ENCODE results near the gene MNS1. TPM values are rescaled to one million over a fixed set of nuclear protein-coding genes. Genes with fewer than 3 reads are reported as not detected.
"Not testable (repeated sequence)": the region's sequence is repeated elsewhere in the genome, so short reads cannot be mapped to it uniquely, and the experiment has no call there.

Gene MNS1
- total RNA-seq: 5.1 TPM
- polyA plus RNA-seq (ENCODE audit: insufficient read depth in 1 of 8, insufficient read length in 8 of 8, low replicate concordance in 1 of 8): 1 to 10 TPM; 6.2 to 9.3 (median 7.7) TPM
- long read RNA-seq, donor 1, partial matches to known transcripts: 0 of 1 reads
- long read RNA-seq, donor 1, other reads (novel, unspliced or antisense): 0 of 1 reads
- long read RNA-seq, donor 2, partial matches to known transcripts: 0 of 1 reads
- long read RNA-seq, donor 2, other reads (novel, unspliced or antisense): 0 of 1 reads
- long read RNA-seq, donor 3: 0 reads
- long read RNA-seq, donor 4: 0 reads
- long read RNA-seq, donor 5, partial matches to known transcripts: 12 of 16 reads
- long read RNA-seq, donor 5, other reads (novel, unspliced or antisense): 0 of 16 reads
- long read RNA-seq, donor 6: 0 reads
- long read RNA-seq, donor 7, partial matches to known transcripts: 7 of 8 reads
- long read RNA-seq, donor 7, other reads (novel, unspliced or antisense): 0 of 8 reads
- long read RNA-seq, donor 8, partial matches to known transcripts: 6 of 8 reads
- long read RNA-seq, donor 8, other reads (novel, unspliced or antisense): 0 of 8 reads
- long read RNA-seq, donor 9, partial matches to known transcripts: 0 of 1 reads
- long read RNA-seq, donor 9, other reads (novel, unspliced or antisense): 0 of 1 reads
- long read RNA-seq, donor 10, partial matches to known transcripts: 5 of 7 reads
- long read RNA-seq, donor 10, other reads (novel, unspliced or antisense): 0 of 7 reads
- long read RNA-seq, donor 11: 0 reads

- peaks cover 3% of the 10 kb centered on the region for H3K4me1 ChIP-seq (ENCODE audit: control insufficient read depth, insufficient read depth, low read length)
- DNase-seq: peak; percentile 99
- no peaks in the 10 kb centered on the region for H3K9me3 ChIP-seq (replicated peaks; ENCODE audit: control insufficient read depth, low read depth, low read length)
- no peaks in the 10 kb centered on the region for H3K36me3 ChIP-seq (ENCODE audit: control insufficient read depth, insufficient read depth, low read length)
- H3K27me3 ChIP-seq (ENCODE audit: control insufficient read depth, insufficient read depth, low read length): peaks cover 4% of the 10 kb centered on the region
- peak within 1 kb of the TSS; percentile 65 for H3K27ac ChIP-seq (ENCODE audit: low read length)
- H3K4me3 ChIP-seq (ENCODE audit: low read length): peak within 1 kb of the TSS; percentile 91
- WGBS (ENCODE audit: insufficient coverage): 6% methylated on average over 36 of the region's 38 CpGs
Observed at GRCh38 chr15:56464893-56465520, at the start of gene MNS1. Gene MNS1 (minus strand): TSS chr15:56465137. CDS start chr15:56464972, 165 bp downstream.

GRCh38 chr15:56496635-56497034, 31.7 kb upstream of the MNS1 start:
- DNase-seq: peak; percentile 83
- Histone ChIP-seq H3K27ac (ENCODE audit: low read length) (no peak overlapping the region), H3K36me3 (ENCODE audit: control insufficient read depth, insufficient read depth, low read length) (no peaks in the 10 kb centered on the region), H3K4me3 (ENCODE audit: low read length) (no peak overlapping the region), H3K9me3 (replicated peaks; ENCODE audit: control insufficient read depth, low read depth, low read length) (no peaks in the 10 kb centered on the region), H3K27me3 (ENCODE audit: control insufficient read depth, insufficient read depth, low read length) (no peaks in the 10 kb centered on the region), H3K4me1 (ENCODE audit: control insufficient read depth, insufficient read depth, low read length) (no peaks in the 10 kb centered on the region)
- WGBS (ENCODE audit: insufficient coverage): 50% methylated on average over 4 of the region's 7 CpGs

- no peak for DNase-seq
- no peaks in the 10 kb centered on the region for H3K4me1 ChIP-seq (ENCODE audit: control insufficient read depth, insufficient read depth, low read length)
- 69% methylated on average over 3 of the region's 3 CpGs for WGBS (ENCODE audit: insufficient coverage)
- no peak overlapping the region for H3K27ac ChIP-seq (ENCODE audit: low read length)
- H3K9me3 ChIP-seq (replicated peaks; ENCODE audit: control insufficient read depth, low read depth, low read length): no peaks in the 10 kb centered on the region
- no peaks in the 10 kb centered on the region for H3K36me3 ChIP-seq (ENCODE audit: control insufficient read depth, insufficient read depth, low read length)
- H3K27me3 ChIP-seq (ENCODE audit: control insufficient read depth, insufficient read depth, low read length): no peaks in the 10 kb centered on the region
- no peak overlapping the region for H3K4me3 ChIP-seq (ENCODE audit: low read length)
Observed at GRCh38 chr15:56495533-56495932, 30.6 kb upstream of the MNS1 start.

GRCh38 chr15:56495053-56495452, 30.1 kb upstream of the MNS1 start:
- H3K4me3 ChIP-seq (ENCODE audit: low read length): no peak overlapping the region
- H3K9me3 ChIP-seq (replicated peaks; ENCODE audit: control insufficient read depth, low read depth, low read length): no peaks in the 10 kb centered on the region
- no peak overlapping the region for H3K27ac ChIP-seq (ENCODE audit: low read length)
- WGBS (ENCODE audit: insufficient coverage): 20% methylated on average over 1 of the region's 3 CpGs
- no peaks in the 10 kb centered on the region for H3K36me3 ChIP-seq (ENCODE audit: control insufficient read depth, insufficient read depth, low read length)
- no peaks in the 10 kb centered on the region for H3K4me1 ChIP-seq (ENCODE audit: control insufficient read depth, insufficient read depth, low read length)
- DNase-seq: no peak
- no peaks in the 10 kb centered on the region for H3K27me3 ChIP-seq (ENCODE audit: control insufficient read depth, insufficient read depth, low read length)

- H3K9me3 ChIP-seq (replicated peaks; ENCODE audit: control insufficient read depth, low read depth, low read length): no peaks in the 10 kb centered on the region
- H3K36me3 ChIP-seq (ENCODE audit: control insufficient read depth, insufficient read depth, low read length): no peaks in the 10 kb centered on the region
- no peak overlapping the region for H3K4me3 ChIP-seq (ENCODE audit: low read length)
- WGBS (ENCODE audit: insufficient coverage): 94% methylated on average over 4 of the region's 4 CpGs
- DNase-seq: no peak
- no peak overlapping the region for H3K27ac ChIP-seq (ENCODE audit: low read length)
- no peaks in the 10 kb centered on the region for H3K4me1 ChIP-seq (ENCODE audit: control insufficient read depth, insufficient read depth, low read length)
- H3K27me3 ChIP-seq (ENCODE audit: control insufficient read depth, insufficient read depth, low read length): no peaks in the 10 kb centered on the region
Observed at GRCh38 chr15:56492791-56493555, 28.0 kb upstream of the MNS1 start.

- WGBS (ENCODE audit: insufficient coverage): 77% methylated on average over 3 of the region's 3 CpGs
- no peaks in the 10 kb centered on the region for H3K4me1 ChIP-seq (ENCODE audit: control insufficient read depth, insufficient read depth, low read length)
- no peak overlapping the region for H3K4me3 ChIP-seq (ENCODE audit: low read length)
- DNase-seq: no peak
- H3K36me3 ChIP-seq (ENCODE audit: control insufficient read depth, insufficient read depth, low read length): no peaks in the 10 kb centered on the region
- no peaks in the 10 kb centered on the region for H3K27me3 ChIP-seq (ENCODE audit: control insufficient read depth, insufficient read depth, low read length)
- H3K9me3 ChIP-seq (replicated peaks; ENCODE audit: control insufficient read depth, low read depth, low read length): no peaks in the 10 kb centered on the region
- H3K27ac ChIP-seq (ENCODE audit: low read length): no peak overlapping the region
Observed at GRCh38 chr15:56492236-56492635, 27.3 kb upstream of the MNS1 start.

- peak; percentile 87 for DNase-seq
- Histone ChIP-seq H3K27me3 (ENCODE audit: control insufficient read depth, insufficient read depth, low read length) (no peaks in the 10 kb centered on the region), H3K36me3 (ENCODE audit: control insufficient read depth, insufficient read depth, low read length) (no peaks in the 10 kb centered on the region), H3K27ac (ENCODE audit: low read length) (no peak overlapping the region), H3K4me3 (ENCODE audit: low read length) (no peak overlapping the region), H3K4me1 (ENCODE audit: control insufficient read depth, insufficient read depth, low read length) (no peaks in the 10 kb centered on the region), H3K9me3 (replicated peaks; ENCODE audit: control insufficient read depth, low read depth, low read length) (no peaks in the 10 kb centered on the region)
- 33% methylated on average over 3 of the region's 5 CpGs for WGBS (ENCODE audit: insufficient coverage)
Observed at GRCh38 chr15:56491110-56491722, 26.3 kb upstream of the MNS1 start.

GRCh38 chr15:56490461-56490860, 25.5 kb upstream of the MNS1 start:
- Histone ChIP-seq H3K4me3 (ENCODE audit: low read length) (no peak overlapping the region), H3K27ac (ENCODE audit: low read length) (no peak overlapping the region), H3K36me3 (ENCODE audit: control insufficient read depth, insufficient read depth, low read length) (no peaks in the 10 kb centered on the region), H3K27me3 (ENCODE audit: control insufficient read depth, insufficient read depth, low read length) (no peaks in the 10 kb centered on the region), H3K4me1 (ENCODE audit: control insufficient read depth, insufficient read depth, low read length) (no peaks in the 10 kb centered on the region), H3K9me3 (replicated peaks; ENCODE audit: control insufficient read depth, low read depth, low read length) (no peaks in the 10 kb centered on the region)
- WGBS (ENCODE audit: insufficient coverage): no CpG with 5 or more reads among the region's 1 CpG
- no peak for DNase-seq

- H3K36me3 ChIP-seq (ENCODE audit: control insufficient read depth, insufficient read depth, low read length); DNase-seq; H3K4me3 ChIP-seq (ENCODE audit: low read length); H3K9me3 ChIP-seq (replicated peaks; ENCODE audit: control insufficient read depth, low read depth, low read length); H3K4me1 ChIP-seq (ENCODE audit: control insufficient read depth, insufficient read depth, low read length); H3K27me3 ChIP-seq (ENCODE audit: control insufficient read depth, insufficient read depth, low read length); H3K27ac ChIP-seq (ENCODE audit: low read length): not testable (repeated sequence)
- no CpG with 5 or more reads among the region's 2 CpGs for WGBS (ENCODE audit: insufficient coverage)
Observed at GRCh38 chr15:56486206-56486605, 21.3 kb upstream of the MNS1 start.
